Hematopoietic multipotent progenitor cell treated with erythropoietin and hydrocortisone succinate and interleukin-3 and kit ligand, for 4 days (in vitro differentiated cells): ENCODE data around the gene CA9.
A peak's percentile ranks its signal among the peaks of the same experiment; 100 is the strongest.

Experiments
- DNase-seq: peaks from one replicate; pipeline ENCODE4 v3.0.0-alpha.2; 2015

CA9 gene

GRCh38 chr9:35719546-35719945 is 45.8 kb downstream of the CA9 start:
- DNase-seq = no peak

- DNase-seq = no peak
Observed at GRCh38 chr9:35723426-35723825, 49.7 kb downstream of the CA9 start.

GRCh38 chr9:35723908-35724307 is 50.2 kb downstream of the CA9 start:
- DNase-seq = no peak

- peak; percentile 33 for DNase-seq
Observed at GRCh38 chr9:35725362-35725761, 51.6 kb downstream of the CA9 start.

- peak; percentile 93 for DNase-seq
Observed at GRCh38 chr9:35726931-35727330, 53.2 kb downstream of the CA9 start.

GRCh38 chr9:35727676-35728040 is 53.9 kb downstream of the CA9 start:
- peak; percentile 87 for DNase-seq

- peak; percentile 92 for DNase-seq
Observed at GRCh38 chr9:35728041-35728971, 54.6 kb downstream of the CA9 start.

GRCh38 chr9:35729101-35729500 is 55.4 kb downstream of the CA9 start:
- no peak for DNase-seq

- DNase-seq = peak; percentile 85
Observed at GRCh38 chr9:35729700-35730485, 56.2 kb downstream of the CA9 start.

GRCh38 chr9:35730486-35730854 is 56.7 kb downstream of the CA9 start:
- no peak for DNase-seq
